GM10847 (cell line): ENCODE measurements around the gene C4orf54.

Experiments used
- POLR2A ChIP-seq: IDR thresholded peaks from 2 replicates; pipeline ENCODE4 v1.6.1; 2011; ENCODE audit not compliant: insufficient read length; ENCODE audit errors: extremely low read depth

C4orf54 gene

GRCh38 chr4:99661907-99662306 is 4.3 kb upstream of the C4orf54 start:
- TF ChIP-seq POLR2A: no peak

- TF ChIP-seq POLR2A: no peak
These were observed 1.0 kb upstream of the C4orf54 start for GRCh38 chr4:99658666-99659065.

- TF ChIP-seq POLR2A: no peak
These were observed 2.1 kb downstream of the C4orf54 start for GRCh38 chr4:99655308-99656081.

- TF ChIP-seq POLR2A: no peak
These were observed 3.3 kb downstream of the C4orf54 start for GRCh38 chr4:99654361-99654761.

GRCh38 chr4:99653916-99654315 is 3.7 kb downstream of the C4orf54 start:
- no peak for TF ChIP-seq POLR2A

GRCh38 chr4:99652596-99653436 is 4.8 kb downstream of the C4orf54 start:
- no peak for TF ChIP-seq POLR2A

GRCh38 chr4:99651811-99652485 is 5.7 kb downstream of the C4orf54 start:
- TF ChIP-seq POLR2A: no peak

GRCh38 chr4:99651016-99651769 is 6.4 kb downstream of the C4orf54 start:
- TF ChIP-seq POLR2A: no peak

- TF ChIP-seq POLR2A: no peak
These were observed 7.8 kb downstream of the C4orf54 start for GRCh38 chr4:99649778-99650177.

- TF ChIP-seq POLR2A: no peak
These were observed 8.4 kb downstream of the C4orf54 start for GRCh38 chr4:99649208-99649607.

GRCh38 chr4:99648321-99648720 is 9.3 kb downstream of the C4orf54 start:
- no peak for TF ChIP-seq POLR2A

GRCh38 chr4:99647071-99647470 is 10.6 kb downstream of the C4orf54 start:
- no peak for TF ChIP-seq POLR2A

GRCh38 chr4:99645638-99646037 is 12.0 kb downstream of the C4orf54 start:
- no peak for TF ChIP-seq POLR2A

- TF ChIP-seq POLR2A: no peak
These were observed 12.6 kb downstream of the C4orf54 start for GRCh38 chr4:99645036-99645435.

GRCh38 chr4:99644453-99644852 is 13.2 kb downstream of the C4orf54 start:
- TF ChIP-seq POLR2A: no peak
